HG03039 (cell line): Measurements from ENCODE around the gene MARK2.
A peak's percentile ranks its signal among the peaks of the same experiment; 100 is the strongest.

Source experiments
- ATAC-seq: cut with Tn5 transposase; IDR thresholded peaks from one replicate; pipeline ENCODE4 v1.9.1; 2021; ENCODE audit warnings: mild to moderate bottlenecking, moderate library complexity; ENCODE audit not compliant: unreplicated experiment

The MARK2 gene

GRCh38 chr11:63879598-63880402 lies 40.9 kb downstream of the MARK2 start:
- ATAC-seq: no peak

GRCh38 chr11:63880403-63880790 lies 41.5 kb downstream of the MARK2 start:
- ATAC-seq: no peak

- ATAC-seq: no peak
Observed at GRCh38 chr11:63882555-63883242, 43.8 kb downstream of the MARK2 start.

- ATAC-seq: no peak
Observed at GRCh38 chr11:63883791-63884190, 44.9 kb downstream of the MARK2 start.

- ATAC-seq: no peak
Observed at GRCh38 chr11:63884196-63884932, 45.5 kb downstream of the MARK2 start.

- no peak for ATAC-seq
Observed at GRCh38 chr11:63887386-63887999, 48.6 kb downstream of the MARK2 start.

GRCh38 chr11:63888170-63889086 lies 49.5 kb downstream of the MARK2 start:
- ATAC-seq: peak; percentile 44

GRCh38 chr11:63889344-63889743 lies 50.4 kb downstream of the MARK2 start:
- no peak for ATAC-seq

GRCh38 chr11:63890368-63890767 lies 51.5 kb downstream of the MARK2 start:
- no peak for ATAC-seq

GRCh38 chr11:63892228-63892627 lies 53.3 kb downstream of the MARK2 start:
- no peak for ATAC-seq

- no peak for ATAC-seq
Observed at GRCh38 chr11:63893355-63893754, 54.4 kb downstream of the MARK2 start.

GRCh38 chr11:63896071-63896470 lies 57.2 kb downstream of the MARK2 start:
- ATAC-seq: no peak

- ATAC-seq: no peak
Observed at GRCh38 chr11:63897459-63898146, 58.7 kb downstream of the MARK2 start.

GRCh38 chr11:63901660-63902059 lies 62.8 kb downstream of the MARK2 start:
- no peak for ATAC-seq

- no peak for ATAC-seq
Observed at GRCh38 chr11:63903884-63904283, 65.0 kb downstream of the MARK2 start.

- no peak for ATAC-seq
Observed at GRCh38 chr11:63904743-63905142, 65.8 kb downstream of the MARK2 start.

- ATAC-seq: no peak
Observed at GRCh38 chr11:63905179-63905578, 66.3 kb downstream of the MARK2 start.

- ATAC-seq: no peak
Observed at GRCh38 chr11:63906087-63906486, 67.2 kb downstream of the MARK2 start.

- ATAC-seq: no peak
Observed at GRCh38 chr11:63906585-63906984, 67.7 kb downstream of the MARK2 start.

GRCh38 chr11:63907063-63907462 lies 68.2 kb downstream of the MARK2 start:
- ATAC-seq: no peak
